ENCODE measurements around the gene HECW1.

Gene HECW1

GRCh38 chr7:43164757-43165156, 52.3 kb downstream of the HECW1 start:
- peaks cover 10% of the 10 kb centered on the region for H3K27me3 Mint-ChIP-seq (ENCODE audit: low read depth, poor library complexity)
- H3K4me3 Mint-ChIP-seq, result no peak overlapping the region
- H3K4me1 Mint-ChIP-seq, result no peaks in the 10 kb centered on the region
- H3K36me3 Mint-ChIP-seq (ENCODE audit: low read depth), result no peaks in the 10 kb centered on the region
- no peak overlapping the region for H3K27ac Mint-ChIP-seq
- H3K9me3 Mint-ChIP-seq, result no peaks in the 10 kb centered on the region
- DNase-seq, result no peak
- TF ChIP-seq CTCF (IDR thresholded peaks at IDR 0.05), result no peak

- Mint-ChIP-seq H3K27ac (no peak overlapping the region), H3K36me3 (ENCODE audit: low read depth) (no peaks in the 10 kb centered on the region), H3K4me1 (peaks cover 7% of the 10 kb centered on the region), H3K27me3 (ENCODE audit: low read depth, poor library complexity) (peaks cover 12% of the 10 kb centered on the region), H3K4me3 (no peak overlapping the region), H3K9me3 (no peaks in the 10 kb centered on the region)
- no peak for TF ChIP-seq CTCF (IDR thresholded peaks at IDR 0.05)
- no peak for DNase-seq
Observed at GRCh38 chr7:43166686-43167085, 54.2 kb downstream of the HECW1 start.

- Mint-ChIP-seq H3K27me3 (ENCODE audit: low read depth, poor library complexity) (peaks cover 10% of the 10 kb centered on the region), H3K4me3 (no peak overlapping the region), H3K9me3 (no peaks in the 10 kb centered on the region), H3K4me1 (peaks cover 7% of the 10 kb centered on the region), H3K36me3 (ENCODE audit: low read depth) (no peaks in the 10 kb centered on the region), H3K27ac (no peak overlapping the region)
- TF ChIP-seq CTCF (IDR thresholded peaks at IDR 0.05), result no peak
- DNase-seq, result no peak
Observed at GRCh38 chr7:43169076-43169475, 56.6 kb downstream of the HECW1 start.

GRCh38 chr7:43170571-43170970, 58.1 kb downstream of the HECW1 start:
- Mint-ChIP-seq H3K9me3 (no peaks in the 10 kb centered on the region), H3K36me3 (ENCODE audit: low read depth) (no peaks in the 10 kb centered on the region), H3K4me3 (no peak overlapping the region), H3K4me1 (peaks cover 7% of the 10 kb centered on the region), H3K27me3 (ENCODE audit: low read depth, poor library complexity) (peaks cover 10% of the 10 kb centered on the region), H3K27ac (no peak overlapping the region)
- no peak for DNase-seq
- no peak for TF ChIP-seq CTCF (IDR thresholded peaks at IDR 0.05)

- H3K9me3 Mint-ChIP-seq, result no peaks in the 10 kb centered on the region
- no peak for DNase-seq
- no peak overlapping the region for H3K27ac Mint-ChIP-seq
- no peak overlapping the region for H3K4me3 Mint-ChIP-seq
- H3K27me3 Mint-ChIP-seq (ENCODE audit: low read depth, poor library complexity), result peaks cover 11% of the 10 kb centered on the region
- peaks cover 2% of the 10 kb centered on the region for H3K4me1 Mint-ChIP-seq
- TF ChIP-seq CTCF (IDR thresholded peaks at IDR 0.05), result no peak
- no peaks in the 10 kb centered on the region for H3K36me3 Mint-ChIP-seq (ENCODE audit: low read depth)
Observed at GRCh38 chr7:43175570-43176200, 63.2 kb downstream of the HECW1 start.

- TF ChIP-seq CTCF (IDR thresholded peaks at IDR 0.05), result no peak
- Mint-ChIP-seq H3K9me3 (peaks cover 11% of the 10 kb centered on the region), H3K4me3 (no peak overlapping the region), H3K4me1 (no peaks in the 10 kb centered on the region), H3K27me3 (ENCODE audit: low read depth, poor library complexity) (peaks cover 11% of the 10 kb centered on the region), H3K36me3 (ENCODE audit: low read depth) (no peaks in the 10 kb centered on the region), H3K27ac (no peak overlapping the region)
- DNase-seq, result no peak
Observed at GRCh38 chr7:43179393-43179792, 66.9 kb downstream of the HECW1 start.
